ENCODE results near the gene NDUFA8.

Gene NDUFA8

GRCh38 chr9:122184551-122184950 is 25.0 kb upstream of the NDUFA8 start:
- DNase-seq (ENCODE audit: low read depth), result no peak

DNA sequence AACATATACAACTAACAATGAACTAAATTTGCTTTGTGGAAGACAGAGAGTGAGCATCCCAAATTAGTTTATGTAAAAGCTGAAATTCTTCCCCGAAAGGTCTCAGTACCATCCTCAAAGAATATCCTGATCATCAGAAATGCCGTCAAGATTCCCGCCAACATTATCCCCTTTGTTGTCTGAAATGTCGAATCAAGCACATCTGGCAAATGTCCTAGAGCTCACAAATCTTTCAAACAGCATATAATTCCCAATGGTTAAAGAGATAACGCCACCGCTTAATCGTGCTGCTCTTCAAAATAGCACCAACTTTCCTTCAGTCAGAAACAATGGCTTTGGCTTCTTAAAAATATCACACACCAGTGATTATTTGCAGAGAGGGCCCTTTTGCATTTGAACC is 23.9 kb upstream of the NDUFA8 start:
- DNase-seq (ENCODE audit: low read depth), result no peak

GRCh38 chr9:122180633-122181032 is 21.1 kb upstream of the NDUFA8 start:
- no peak for DNase-seq (ENCODE audit: low read depth)

DNA sequence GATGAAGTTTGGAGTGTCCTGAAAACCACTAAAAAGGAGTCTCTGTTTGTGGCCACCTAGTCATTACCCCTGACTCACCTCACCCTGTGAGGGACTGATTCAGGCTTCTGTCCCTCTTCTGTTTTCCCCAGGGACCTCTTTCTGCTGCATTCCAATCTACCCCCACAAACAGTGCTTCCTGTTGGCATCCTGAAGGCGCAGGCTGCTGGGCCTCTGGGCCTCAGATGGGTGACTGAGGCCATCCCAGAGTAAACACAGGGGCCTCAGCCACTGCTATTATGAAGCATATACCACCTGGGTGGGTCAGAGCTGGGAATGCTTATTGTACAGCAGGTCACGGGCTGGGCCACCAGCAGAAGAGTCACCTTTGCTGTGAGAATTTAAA is 20.1 kb upstream of the NDUFA8 start:
- no peak for DNase-seq (ENCODE audit: low read depth)

DNA sequence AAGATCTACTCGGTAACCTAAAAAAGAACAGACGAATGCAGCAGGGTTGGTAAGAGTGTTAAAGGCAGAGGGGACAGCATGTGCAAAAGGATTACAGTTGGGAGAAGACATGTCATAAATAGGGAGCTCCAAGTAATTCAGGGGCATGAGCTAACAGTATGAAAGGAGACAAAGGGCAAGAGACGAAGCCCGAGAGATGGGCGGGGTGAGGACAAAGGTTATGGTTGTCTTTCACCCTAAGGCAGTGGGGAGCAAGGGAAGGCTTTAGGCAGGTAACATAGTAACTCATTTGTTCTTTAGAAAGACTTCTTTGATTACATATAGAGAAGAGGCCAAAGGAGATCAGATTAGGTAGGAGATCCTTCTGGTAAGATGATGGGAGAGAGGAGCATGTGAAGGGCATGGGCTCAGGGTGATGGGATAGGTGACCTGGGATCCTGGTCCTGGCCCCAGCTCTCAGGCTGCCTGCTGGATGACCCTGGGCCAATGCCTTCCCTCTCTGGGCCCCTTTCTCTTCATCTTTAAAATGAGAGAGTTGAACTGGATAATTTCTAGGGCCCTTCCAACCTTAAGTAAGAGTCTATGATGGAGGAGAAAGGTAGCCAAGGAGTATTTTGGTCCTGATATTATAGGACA is 19.6 kb upstream of the NDUFA8 start:
- DNase-seq (ENCODE audit: low read depth), result no peak

GRCh38 chr9:122176916-122177315 is 17.3 kb upstream of the NDUFA8 start:
- no peak for DNase-seq (ENCODE audit: low read depth)

- DNase-seq (ENCODE audit: low read depth), result no peak
These were observed 14.1 kb upstream of the NDUFA8 start for GRCh38 chr9:122173670-122174069.

- DNase-seq (ENCODE audit: low read depth), result no peak
These were observed 12.6 kb upstream of the NDUFA8 start for GRCh38 chr9:122172131-122172530.

- DNase-seq (ENCODE audit: low read depth), result no peak
These were observed 8.8 kb upstream of the NDUFA8 start for GRCh38 chr9:122168356-122168755.

- no peak for DNase-seq (ENCODE audit: low read depth)
These were observed 4.7 kb upstream of the NDUFA8 start for GRCh38 chr9:122164286-122164685.

- DNase-seq (ENCODE audit: low read depth), result no peak
These were observed 2.8 kb upstream of the NDUFA8 start for GRCh38 chr9:122162415-122162814.

GRCh38 chr9:122159925-122160246 is 307 bp upstream of the NDUFA8 start:
- DNase-seq (ENCODE audit: low read depth), result no peak

DNA sequence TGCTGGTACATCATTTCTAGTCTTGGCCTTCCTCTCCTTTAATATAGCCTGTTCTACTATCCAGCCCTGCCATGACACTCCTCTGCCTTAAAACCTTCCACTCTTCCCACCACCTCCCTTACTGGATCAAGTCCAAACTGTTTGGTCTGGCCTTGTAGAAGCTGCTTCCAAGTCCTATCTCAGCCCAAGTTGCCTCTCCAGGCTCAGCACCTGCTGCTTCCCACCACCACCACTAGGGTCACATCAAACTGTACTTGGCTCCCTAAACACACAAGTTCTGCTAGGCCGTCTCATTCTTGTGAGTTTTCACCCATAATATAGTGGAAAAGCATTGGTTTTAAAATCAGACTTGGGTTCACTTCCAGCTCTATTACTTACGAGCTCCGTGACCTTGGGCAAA is 1.4 kb downstream of the NDUFA8 start:
- DNase-seq (ENCODE audit: low read depth), result no peak

GRCh38 chr9:122155796-122156195 is 3.8 kb downstream of the NDUFA8 start:
- DNase-seq (ENCODE audit: low read depth), result no peak

- no peak for DNase-seq (ENCODE audit: low read depth)
These were observed 8.2 kb downstream of the NDUFA8 start for GRCh38 chr9:122151267-122151828.

- no peak for DNase-seq (ENCODE audit: low read depth)
These were observed 14.1 kb downstream of the NDUFA8 start for GRCh38 chr9:122145592-122145863.

DNA sequence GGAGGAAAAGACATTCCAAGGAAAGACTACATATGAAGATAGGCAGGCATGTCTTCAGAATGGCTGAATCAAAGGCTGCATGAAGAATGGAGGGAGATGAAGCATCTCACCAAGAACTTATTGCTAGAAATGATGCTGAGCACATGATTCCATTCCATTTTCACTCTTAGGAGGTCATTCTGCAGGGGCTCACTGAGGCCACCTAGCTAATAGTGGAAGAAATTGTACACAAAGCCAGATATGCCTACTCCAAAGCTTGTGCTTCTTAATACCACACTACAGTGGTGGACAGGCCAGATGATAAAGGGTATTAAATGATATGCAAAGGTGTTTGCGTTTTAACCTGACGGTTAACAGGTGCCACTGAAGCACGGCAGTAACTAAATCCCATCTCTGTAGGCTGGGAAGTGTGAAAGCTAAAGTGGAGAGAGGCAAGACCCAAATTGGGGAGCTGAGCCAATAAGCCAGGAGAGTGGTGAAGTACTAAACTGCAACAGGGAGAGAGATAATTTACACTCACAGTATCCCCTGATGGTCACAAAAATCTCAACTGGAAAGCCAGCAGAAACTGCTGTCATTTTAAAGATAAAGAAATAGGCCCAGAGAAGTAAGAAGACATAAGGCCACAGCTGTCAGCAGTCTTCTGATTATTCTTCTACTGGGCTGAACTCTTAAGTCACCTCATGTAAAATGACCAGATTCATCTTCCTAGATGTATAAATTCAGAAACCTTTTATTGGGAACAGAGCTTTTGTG is 14.6 kb downstream of the NDUFA8 start:
- no peak for DNase-seq (ENCODE audit: low read depth)

- no peak for DNase-seq (ENCODE audit: low read depth)
These were observed 15.6 kb downstream of the NDUFA8 start for GRCh38 chr9:122143876-122144405.

GRCh38 chr9:122143296-122143695 is 16.3 kb downstream of the NDUFA8 start:
- DNase-seq (ENCODE audit: low read depth), result no peak

DNA sequence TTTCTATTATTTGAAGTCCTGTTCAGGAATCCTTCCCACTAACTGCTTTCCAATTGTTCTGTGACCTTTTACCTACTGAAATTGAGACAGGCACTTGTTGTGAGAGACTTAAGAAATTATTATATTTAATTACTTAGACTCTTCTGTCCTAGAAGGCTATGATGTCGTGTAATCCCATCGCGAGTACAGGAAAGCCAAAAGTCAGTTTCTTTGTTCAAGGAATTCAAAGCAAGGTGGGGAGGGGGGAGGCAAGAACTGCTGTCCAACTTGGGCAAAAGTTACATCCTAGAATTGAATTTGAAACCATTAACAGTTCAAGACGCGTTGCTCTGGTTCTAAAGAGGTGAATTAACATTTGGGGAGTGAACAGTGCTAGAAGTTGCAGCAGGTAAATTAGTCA is 17.9 kb downstream of the NDUFA8 start:
- DNase-seq (ENCODE audit: low read depth), result no peak

DNA sequence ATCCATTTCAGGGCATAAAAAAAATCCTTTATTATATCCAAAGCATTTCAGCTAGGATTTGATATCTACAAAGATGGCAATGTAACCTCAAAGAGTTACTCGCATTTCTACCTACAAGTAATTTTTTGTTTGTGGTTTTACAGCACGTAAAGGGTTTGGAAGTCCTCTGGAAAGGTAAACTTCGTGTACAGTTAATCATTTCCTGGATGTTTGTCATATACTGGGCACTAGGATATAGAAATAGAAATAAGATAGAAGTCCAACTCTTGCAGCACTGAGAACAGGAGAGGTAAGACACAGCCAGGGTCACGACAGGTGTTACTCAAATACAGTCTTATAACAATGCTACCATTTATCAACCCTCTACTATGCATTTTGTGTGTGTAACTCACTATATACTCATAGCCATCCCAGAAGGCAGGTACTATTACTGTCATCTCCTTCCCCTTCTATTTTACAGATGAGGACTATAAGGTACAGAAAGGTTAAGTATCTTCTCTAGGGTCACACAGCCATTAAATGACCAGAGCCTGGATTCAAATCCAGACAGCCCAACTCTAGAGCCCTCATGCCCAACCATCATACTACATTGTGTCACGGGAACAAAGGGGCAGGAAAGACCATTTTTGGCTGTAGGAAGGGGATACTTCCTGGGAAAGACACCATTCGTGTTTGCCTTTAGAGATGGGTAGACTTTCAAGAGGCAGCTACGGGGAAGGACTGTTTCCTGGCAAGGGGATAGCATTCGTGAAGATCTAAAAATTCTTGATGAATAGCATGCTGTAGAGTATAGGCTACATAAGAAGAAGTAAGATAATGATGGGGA is 19.0 kb downstream of the NDUFA8 start:
- no peak for DNase-seq (ENCODE audit: low read depth)

DNA sequence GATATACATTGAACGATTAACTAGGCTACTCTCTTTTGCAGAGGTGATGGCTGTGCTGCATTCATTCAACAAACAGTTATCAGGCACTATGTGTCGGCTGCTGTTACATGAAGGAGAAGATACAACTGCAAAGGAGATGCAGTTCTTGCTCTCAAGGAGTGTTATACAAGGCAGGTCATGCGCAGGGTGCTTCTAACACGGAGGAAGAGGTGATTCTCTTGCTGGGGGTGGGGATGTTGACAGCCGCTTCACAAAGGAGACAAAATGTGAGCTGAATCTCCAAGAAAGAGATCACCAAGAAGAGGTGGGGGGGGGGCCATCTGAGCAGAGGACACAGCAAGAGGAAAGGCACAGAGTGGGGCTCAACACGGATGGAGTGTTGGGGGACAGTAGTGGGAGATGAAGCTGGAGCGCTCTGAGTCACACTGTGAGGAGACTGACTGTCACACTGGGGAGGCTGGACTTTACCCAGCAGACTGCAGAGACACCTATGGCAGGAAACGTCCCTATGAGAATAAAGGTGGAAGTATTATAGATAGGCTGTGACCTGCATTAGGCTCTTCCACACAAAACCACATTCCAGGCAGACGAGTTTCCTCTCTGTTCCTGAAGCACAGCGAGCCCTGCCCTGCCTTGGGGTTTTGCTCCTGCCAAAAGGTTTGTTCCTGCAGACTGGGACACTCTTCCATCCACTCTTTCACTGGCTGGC is 20.9 kb downstream of the NDUFA8 start:
- DNase-seq (ENCODE audit: low read depth), result no peak
